Breast epithelium (tissue), 3 donors: Measurements from ENCODE around the gene RALGPS2.

ENCODE experiments used
- POLR2A ChIP-seq: fragments of 450-650 bp; IDR thresholded peaks from one replicate; pipeline ENCODE4 v1.6.1; 2016; ENCODE audit warnings: antibody characterized with exemption, mild to moderate bottlenecking, moderate library complexity
- TF ChIP-seq, protein P1 (sequence below), 3 donors: fragments of 450-650 bp; IDR thresholded peaks; one replicate each; pipeline ENCODE4 v1.5.1; 2016 to 2017; ENCODE audit warnings: antibody characterized with exemption in 3 of 3, mild to moderate bottlenecking in 3 of 3, moderate library complexity in 3 of 3

DNA sequence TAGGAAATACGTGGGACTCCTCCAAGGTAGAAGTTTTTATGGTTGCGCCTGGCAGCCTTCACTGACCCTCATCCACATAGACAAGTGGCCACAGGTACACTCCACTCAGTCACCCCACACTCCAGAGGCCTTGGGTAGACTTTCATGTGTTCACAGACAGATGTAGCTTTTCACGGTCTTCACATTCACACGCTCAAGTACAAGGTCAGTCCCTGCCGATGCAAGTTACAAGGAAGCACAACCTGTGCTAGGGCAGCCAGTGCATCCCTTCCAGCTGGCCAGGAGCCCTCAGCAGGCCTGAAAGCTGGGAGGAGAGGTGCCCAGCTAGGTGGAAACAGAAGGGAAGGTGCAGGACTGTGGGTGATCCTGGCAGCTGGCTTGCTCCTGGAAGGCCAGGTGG lies 245.1 kb downstream of the RALGPS2 start:
- TF ChIP-seq, protein P1, sequence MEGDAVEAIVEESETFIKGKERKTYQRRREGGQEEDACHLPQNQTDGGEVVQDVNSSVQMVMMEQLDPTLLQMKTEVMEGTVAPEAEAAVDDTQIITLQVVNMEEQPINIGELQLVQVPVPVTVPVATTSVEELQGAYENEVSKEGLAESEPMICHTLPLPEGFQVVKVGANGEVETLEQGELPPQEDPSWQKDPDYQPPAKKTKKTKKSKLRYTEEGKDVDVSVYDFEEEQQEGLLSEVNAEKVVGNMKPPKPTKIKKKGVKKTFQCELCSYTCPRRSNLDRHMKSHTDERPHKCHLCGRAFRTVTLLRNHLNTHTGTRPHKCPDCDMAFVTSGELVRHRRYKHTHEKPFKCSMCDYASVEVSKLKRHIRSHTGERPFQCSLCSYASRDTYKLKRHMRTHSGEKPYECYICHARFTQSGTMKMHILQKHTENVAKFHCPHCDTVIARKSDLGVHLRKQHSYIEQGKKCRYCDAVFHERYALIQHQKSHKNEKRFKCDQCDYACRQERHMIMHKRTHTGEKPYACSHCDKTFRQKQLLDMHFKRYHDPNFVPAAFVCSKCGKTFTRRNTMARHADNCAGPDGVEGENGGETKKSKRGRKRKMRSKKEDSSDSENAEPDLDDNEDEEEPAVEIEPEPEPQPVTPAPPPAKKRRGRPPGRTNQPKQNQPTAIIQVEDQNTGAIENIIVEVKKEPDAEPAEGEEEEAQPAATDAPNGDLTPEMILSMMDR (IDR thresholded peaks at IDR 0.05): no peak
- TF ChIP-seq POLR2A: no peak
